Measurements from ENCODE around the gene DNMT3L.
"Not testable (repeated sequence)": the region's sequence is repeated elsewhere in the genome, so short reads cannot be mapped to it uniquely, and the experiment has no call there.

The DNMT3L gene

DNA sequence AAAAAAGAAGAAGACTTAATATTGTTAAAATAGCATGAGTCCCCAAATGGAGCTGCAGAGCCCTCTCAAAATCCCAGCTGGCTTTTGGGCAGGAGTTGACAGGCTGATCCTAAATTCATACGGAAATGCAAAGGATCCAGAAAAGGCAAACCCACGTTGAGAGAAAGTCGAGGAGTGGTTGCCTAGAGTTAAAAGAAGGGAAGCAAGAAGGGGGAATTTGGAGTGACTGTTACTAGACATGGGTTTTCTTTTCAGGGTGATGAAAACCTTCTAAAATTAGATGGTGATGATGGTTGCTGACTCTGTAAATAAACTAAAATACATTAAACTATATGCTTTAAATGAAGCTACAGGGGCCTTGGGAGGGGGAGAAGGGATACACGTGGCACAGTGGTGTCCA, 1.6 kb downstream of the DNMT3L start:
- H3K4me3 ChIP-seq (ENCODE audit: extremely low read depth, insufficient read depth, low read length, poor library complexity, severe bottlenecking): no peak overlapping the region
- no peak overlapping the region for H3K27ac ChIP-seq (ENCODE audit: low read depth, low read length, severe bottlenecking)
- no peaks in the 10 kb centered on the region for H3K36me3 ChIP-seq (ENCODE audit: control insufficient read depth, insufficient read depth, low read length)
- no peaks in the 10 kb centered on the region for H3K9me3 ChIP-seq (ENCODE audit: control insufficient read depth, low read length)
- 78% methylated on average over 3 to 4 of the region's 4 CpGs for WGBS, 2 experiments (ENCODE audit: insufficient coverage in 2 of 2)
- H3K4me1 ChIP-seq (ENCODE audit: control insufficient read depth, insufficient read depth, low read length, poor library complexity, severe bottlenecking): peaks cover 15% of the 10 kb centered on the region

DNA sequence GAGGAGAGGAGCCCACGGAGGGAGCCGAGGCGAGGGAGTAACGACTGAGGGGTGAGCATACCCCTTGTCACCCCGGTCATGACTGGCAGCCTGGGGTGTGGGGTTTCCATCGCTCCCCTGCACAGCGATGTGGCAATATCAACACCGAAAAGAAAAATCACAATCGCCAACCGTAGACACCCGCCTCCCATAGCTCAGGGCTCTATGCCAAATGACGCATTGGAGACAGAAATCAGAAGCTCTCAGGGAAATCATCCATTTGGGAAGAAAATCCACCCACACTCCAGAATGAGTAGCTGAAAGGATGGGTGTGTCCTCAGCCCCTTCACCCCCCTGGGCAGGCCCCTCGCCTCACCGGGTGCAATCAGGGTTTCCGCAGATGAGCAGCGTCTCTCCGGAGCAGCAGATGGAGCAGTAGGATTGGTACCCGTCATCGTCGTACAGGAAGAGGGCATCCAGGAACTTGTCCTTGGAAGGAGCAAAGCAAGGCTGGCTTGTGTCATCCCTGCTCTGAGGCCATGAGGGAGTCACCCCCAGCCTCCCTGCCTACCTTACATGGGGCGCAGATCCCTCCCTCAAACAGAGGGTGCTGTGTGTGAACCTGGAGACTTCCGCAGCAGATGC, 2.5 kb downstream of the DNMT3L start:
- Histone ChIP-seq H3K4me3 (ENCODE audit: extremely low read depth, insufficient read depth, low read length, poor library complexity, severe bottlenecking) (no peak overlapping the region), H3K9me3 (ENCODE audit: control insufficient read depth, low read length) (no peaks in the 10 kb centered on the region), H3K4me1 (ENCODE audit: control insufficient read depth, insufficient read depth, low read length, poor library complexity, severe bottlenecking) (peaks cover 20% of the 10 kb centered on the region), H3K27ac (ENCODE audit: low read depth, low read length, severe bottlenecking) (no peak overlapping the region), H3K36me3 (ENCODE audit: control insufficient read depth, insufficient read depth, low read length) (no peaks in the 10 kb centered on the region)
- WGBS, 2 experiments (ENCODE audit: insufficient coverage in 2 of 2): 90% methylated on average over 18 to 20 of the region's 22 CpGs

DNA sequence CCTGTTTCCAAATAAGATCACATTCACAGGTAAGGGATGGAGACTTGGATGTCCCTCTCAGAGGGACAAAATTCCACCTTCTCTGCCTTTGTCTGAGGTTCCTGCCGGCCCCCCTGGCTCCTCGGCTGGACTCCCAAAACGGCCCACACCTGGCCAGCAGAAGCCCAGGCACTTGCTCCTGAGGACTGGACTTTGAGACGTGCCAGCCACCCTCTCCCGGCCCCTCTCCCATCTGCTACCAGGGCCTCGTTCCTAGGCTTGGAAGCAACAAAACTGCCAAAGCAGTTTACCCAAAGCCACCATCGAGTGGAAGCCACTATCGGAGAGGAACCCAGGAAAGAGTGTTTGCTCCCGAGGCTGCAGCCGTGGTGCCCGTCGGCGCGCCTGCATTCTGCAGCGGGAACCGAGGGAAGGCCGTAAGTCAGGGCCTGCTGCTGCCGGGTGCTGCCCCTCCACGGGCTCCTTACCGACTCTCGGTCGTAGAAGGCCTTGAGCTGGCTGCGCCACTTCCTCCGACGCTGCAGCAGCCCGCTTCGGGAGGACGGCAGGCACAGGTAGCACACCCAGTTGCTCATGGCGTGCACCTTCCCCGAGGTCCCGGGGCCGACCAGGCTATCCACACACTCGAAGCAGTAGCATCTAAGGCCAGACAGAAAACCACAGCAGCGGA, 3.5 kb downstream of the DNMT3L start:
- WGBS, 2 experiments (ENCODE audit: insufficient coverage in 2 of 2): 95 to 96% methylated on average over 33 to 34 of the region's 34 CpGs
- H3K36me3 ChIP-seq (ENCODE audit: control insufficient read depth, insufficient read depth, low read length): no peaks in the 10 kb centered on the region
- H3K9me3 ChIP-seq (ENCODE audit: control insufficient read depth, low read length): no peaks in the 10 kb centered on the region
- H3K4me3 ChIP-seq (ENCODE audit: extremely low read depth, insufficient read depth, low read length, poor library complexity, severe bottlenecking): no peak overlapping the region
- H3K27ac ChIP-seq (ENCODE audit: low read depth, low read length, severe bottlenecking): no peak overlapping the region
- peaks cover 13% of the 10 kb centered on the region for H3K4me1 ChIP-seq (ENCODE audit: control insufficient read depth, insufficient read depth, low read length, poor library complexity, severe bottlenecking)

DNA sequence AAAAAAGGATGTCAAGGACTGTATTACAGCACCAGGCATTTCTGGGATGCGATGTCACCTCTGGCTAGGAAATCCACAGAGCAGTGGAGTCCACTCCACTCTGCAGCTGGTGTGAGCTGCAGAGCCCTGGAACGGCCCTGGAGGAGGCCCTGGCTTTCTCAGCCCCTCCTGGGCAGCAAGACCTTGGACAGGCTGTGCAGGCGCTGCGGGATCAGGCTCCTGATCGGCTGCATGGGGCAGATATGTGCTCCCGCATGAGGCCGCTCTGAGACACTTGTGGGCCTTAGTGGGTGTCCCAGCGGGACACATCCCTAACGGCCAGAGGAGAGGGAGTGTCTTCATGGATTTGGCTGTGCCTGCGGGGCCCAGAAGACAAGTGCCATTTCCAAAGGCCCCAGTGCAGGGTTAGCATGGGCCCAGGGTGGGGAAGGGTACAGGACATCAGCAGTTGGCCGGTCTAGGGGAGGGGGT, 6.2 kb downstream of the DNMT3L start:
- H3K4me3 ChIP-seq (ENCODE audit: extremely low read depth, insufficient read depth, low read length, poor library complexity, severe bottlenecking): no peak overlapping the region
- H3K9me3 ChIP-seq (ENCODE audit: control insufficient read depth, low read length): no peaks in the 10 kb centered on the region
- H3K27ac ChIP-seq (ENCODE audit: low read depth, low read length, severe bottlenecking): no peak overlapping the region
- H3K4me1 ChIP-seq (ENCODE audit: control insufficient read depth, insufficient read depth, low read length, poor library complexity, severe bottlenecking): peaks cover 12% of the 10 kb centered on the region
- no peaks in the 10 kb centered on the region for H3K36me3 ChIP-seq (ENCODE audit: control insufficient read depth, insufficient read depth, low read length)
- 92% methylated on average over 9 to 11 of the region's 11 CpGs for WGBS, 2 experiments (ENCODE audit: insufficient coverage in 2 of 2)

DNA sequence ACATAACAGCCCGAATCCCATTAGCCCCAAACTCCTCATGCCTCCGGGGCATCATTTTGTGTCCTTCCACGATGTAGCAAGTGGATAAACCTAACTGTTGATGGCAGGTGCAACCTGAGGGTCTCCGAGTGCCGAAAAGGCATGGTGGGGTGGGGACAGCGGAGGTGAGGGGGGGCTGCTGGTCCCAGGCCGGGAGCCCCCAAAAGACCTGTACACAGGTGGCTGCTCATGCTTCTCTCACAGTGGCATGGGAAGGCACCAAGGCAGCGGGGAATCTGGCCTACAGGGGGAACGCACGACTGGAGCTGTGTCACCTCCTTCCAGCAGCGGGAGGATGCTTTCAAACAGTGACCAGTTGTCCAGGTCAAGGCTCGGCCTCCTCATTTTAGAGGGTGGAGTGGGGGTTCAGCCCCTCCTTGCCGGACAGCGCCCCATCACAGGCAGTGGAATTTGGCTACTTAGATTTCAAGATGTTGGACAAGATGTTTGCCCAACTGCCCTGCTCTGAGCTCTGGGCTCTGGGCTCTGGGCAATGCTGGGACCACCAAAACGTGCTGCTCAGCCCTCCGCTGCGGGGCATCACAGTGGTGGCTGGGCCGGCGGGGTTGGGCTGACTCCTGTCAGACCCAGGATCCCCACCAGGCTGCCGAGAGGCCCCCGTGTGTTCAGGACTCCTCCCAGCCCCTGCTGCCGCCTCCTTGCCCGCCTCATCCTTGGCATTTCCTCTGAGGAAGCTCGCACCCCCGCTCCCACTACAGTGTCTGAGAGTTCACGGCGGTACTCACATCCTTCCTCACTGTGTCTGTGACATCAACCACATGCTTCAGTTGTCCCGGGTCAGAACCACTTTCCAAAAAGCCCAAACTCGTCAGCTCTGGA, 7.6 kb downstream of the DNMT3L start:
- Histone ChIP-seq H3K9me3 (ENCODE audit: control insufficient read depth, low read length) (no peaks in the 10 kb centered on the region), H3K27ac (ENCODE audit: low read depth, low read length, severe bottlenecking) (no peak overlapping the region), H3K4me3 (ENCODE audit: extremely low read depth, insufficient read depth, low read length, poor library complexity, severe bottlenecking) (no peak overlapping the region), H3K36me3 (ENCODE audit: control insufficient read depth, insufficient read depth, low read length) (no peaks in the 10 kb centered on the region), H3K4me1 (ENCODE audit: control insufficient read depth, insufficient read depth, low read length, poor library complexity, severe bottlenecking) (peaks cover 12% of the 10 kb centered on the region)
- 86 to 87% methylated on average over 26 to 29 of the region's 29 CpGs for WGBS, 2 experiments (ENCODE audit: insufficient coverage in 2 of 2)

DNA sequence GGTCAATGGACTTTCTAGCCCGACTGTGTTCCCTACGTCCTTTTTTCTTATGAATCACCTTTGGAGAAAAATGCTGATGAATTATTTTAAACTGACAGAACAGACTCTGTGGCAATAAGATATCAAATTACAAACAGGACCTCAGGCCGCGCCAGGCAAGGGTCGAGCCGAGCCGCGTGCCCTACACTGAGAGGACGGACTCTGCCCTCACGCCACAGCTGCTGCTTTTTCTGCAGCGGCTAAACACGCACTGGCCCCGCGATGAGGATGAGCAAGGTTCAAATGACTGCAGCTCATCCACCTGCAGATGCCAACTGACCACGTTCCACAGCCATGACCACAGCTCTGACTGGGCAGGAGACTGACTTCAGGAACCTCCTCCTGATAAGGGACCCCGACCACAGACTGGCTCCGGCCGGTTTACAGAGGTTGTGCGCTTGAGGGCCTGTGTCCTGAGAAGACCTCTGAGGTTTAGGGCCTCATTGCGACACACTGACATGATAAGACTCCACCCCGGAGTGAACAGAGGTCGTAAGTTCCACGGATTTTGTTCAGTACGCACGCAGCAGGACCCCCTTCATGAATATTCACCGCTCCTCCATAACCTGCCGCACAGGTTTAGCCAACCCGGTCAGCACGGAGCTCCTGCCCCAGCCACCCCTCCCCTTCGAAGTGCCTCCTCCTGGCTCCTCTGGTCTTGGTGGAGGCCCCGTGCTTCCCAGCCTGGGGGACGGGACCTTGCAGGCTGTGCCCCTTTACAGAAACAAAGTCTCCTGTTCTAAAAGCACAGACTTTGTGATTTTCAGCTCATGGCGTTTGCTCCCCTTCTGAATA, 12.3 kb downstream of the DNMT3L start:
- no CpG with 5 or more reads among the region's 33 CpGs for WGBS, 2 experiments (ENCODE audit: insufficient coverage in 2 of 2)
- H3K9me3 ChIP-seq (ENCODE audit: control insufficient read depth, low read length); H3K4me1 ChIP-seq (ENCODE audit: control insufficient read depth, insufficient read depth, low read length, poor library complexity, severe bottlenecking); H3K4me3 ChIP-seq (ENCODE audit: extremely low read depth, insufficient read depth, low read length, poor library complexity, severe bottlenecking); H3K36me3 ChIP-seq (ENCODE audit: control insufficient read depth, insufficient read depth, low read length); H3K27ac ChIP-seq (ENCODE audit: low read depth, low read length, severe bottlenecking): not testable (repeated sequence)

DNA sequence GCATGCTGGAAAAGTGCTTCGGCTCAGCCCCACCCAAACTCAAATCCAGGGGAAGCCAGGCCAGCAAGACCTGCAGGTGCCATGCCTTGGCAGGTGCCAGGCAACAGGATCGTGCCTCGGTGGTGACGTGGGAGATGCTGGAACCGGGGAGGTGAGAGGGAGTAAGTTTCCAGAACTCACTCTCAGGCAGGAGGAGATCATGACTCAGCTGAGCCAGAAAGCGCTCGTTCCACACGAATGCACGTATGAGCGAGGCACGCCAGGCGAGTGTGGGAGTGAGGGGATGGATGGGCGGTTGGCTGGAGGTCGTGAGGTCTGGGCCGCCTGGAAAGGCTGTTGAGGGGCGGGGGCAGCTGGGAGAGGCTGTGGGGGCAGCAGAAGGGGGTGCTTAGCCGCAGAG, 13.8 kb downstream of the DNMT3L start:
- not testable (repeated sequence) for H3K36me3 ChIP-seq (ENCODE audit: control insufficient read depth, insufficient read depth, low read length); H3K27ac ChIP-seq (ENCODE audit: low read depth, low read length, severe bottlenecking); H3K9me3 ChIP-seq (ENCODE audit: control insufficient read depth, low read length); H3K4me3 ChIP-seq (ENCODE audit: extremely low read depth, insufficient read depth, low read length, poor library complexity, severe bottlenecking); H3K4me1 ChIP-seq (ENCODE audit: control insufficient read depth, insufficient read depth, low read length, poor library complexity, severe bottlenecking)
- no CpG with 5 or more reads among the region's 17 CpGs for WGBS, 2 experiments (ENCODE audit: insufficient coverage in 2 of 2)

DNA sequence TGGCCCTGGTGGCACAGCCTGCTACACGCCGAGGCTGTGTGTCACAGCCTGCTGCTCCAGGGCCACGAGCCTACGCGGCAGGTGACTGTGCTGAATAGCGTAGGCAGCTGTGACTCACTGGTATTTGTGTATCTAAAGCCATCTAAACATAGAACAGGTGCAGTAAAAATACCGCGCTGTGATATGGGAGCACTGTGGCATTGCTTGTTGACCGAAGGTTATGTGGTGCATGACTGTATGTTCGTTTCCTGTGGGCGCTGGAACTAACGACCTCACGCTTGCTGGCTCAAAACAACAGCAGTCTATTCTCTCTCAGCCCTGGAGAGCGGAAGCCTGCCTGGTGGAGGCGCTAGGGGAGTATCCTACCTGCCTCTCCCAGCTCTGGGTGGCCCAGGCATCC, 17.7 kb downstream of the DNMT3L start:
- H3K36me3 ChIP-seq (ENCODE audit: control insufficient read depth, insufficient read depth, low read length); H3K9me3 ChIP-seq (ENCODE audit: control insufficient read depth, low read length); H3K4me3 ChIP-seq (ENCODE audit: extremely low read depth, insufficient read depth, low read length, poor library complexity, severe bottlenecking); H3K27ac ChIP-seq (ENCODE audit: low read depth, low read length, severe bottlenecking); H3K4me1 ChIP-seq (ENCODE audit: control insufficient read depth, insufficient read depth, low read length, poor library complexity, severe bottlenecking): not testable (repeated sequence)
- WGBS, 2 experiments (ENCODE audit: insufficient coverage in 2 of 2): no CpG with 5 or more reads among the region's 15 CpGs

DNA sequence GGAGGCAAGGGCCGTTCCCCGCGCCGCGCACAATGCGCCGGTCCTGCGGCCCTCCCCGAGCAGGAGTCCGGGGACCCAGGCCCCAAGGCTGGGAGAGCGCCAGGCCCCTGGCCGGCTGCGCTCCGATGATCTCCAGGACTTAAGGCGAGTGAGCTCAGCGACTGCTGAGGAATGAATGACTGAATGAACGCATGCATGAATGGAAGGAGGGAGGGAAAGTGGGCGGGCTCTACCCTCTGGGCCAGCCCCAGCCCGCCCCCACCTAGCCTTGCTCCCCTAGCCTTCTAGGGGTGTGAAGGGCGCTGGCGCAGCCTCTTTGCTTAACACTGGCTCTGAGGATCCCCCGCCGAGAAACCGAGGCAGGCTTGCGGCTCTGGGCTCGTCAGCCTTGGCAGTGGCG, 20.4 kb downstream of the DNMT3L start:
- H3K36me3 ChIP-seq (ENCODE audit: control insufficient read depth, insufficient read depth, low read length); H3K4me3 ChIP-seq (ENCODE audit: extremely low read depth, insufficient read depth, low read length, poor library complexity, severe bottlenecking); H3K27ac ChIP-seq (ENCODE audit: low read depth, low read length, severe bottlenecking); H3K9me3 ChIP-seq (ENCODE audit: control insufficient read depth, low read length); H3K4me1 ChIP-seq (ENCODE audit: control insufficient read depth, insufficient read depth, low read length, poor library complexity, severe bottlenecking): not testable (repeated sequence)
- no CpG with 5 or more reads among the region's 27 CpGs for WGBS, 2 experiments (ENCODE audit: insufficient coverage in 2 of 2)

DNA sequence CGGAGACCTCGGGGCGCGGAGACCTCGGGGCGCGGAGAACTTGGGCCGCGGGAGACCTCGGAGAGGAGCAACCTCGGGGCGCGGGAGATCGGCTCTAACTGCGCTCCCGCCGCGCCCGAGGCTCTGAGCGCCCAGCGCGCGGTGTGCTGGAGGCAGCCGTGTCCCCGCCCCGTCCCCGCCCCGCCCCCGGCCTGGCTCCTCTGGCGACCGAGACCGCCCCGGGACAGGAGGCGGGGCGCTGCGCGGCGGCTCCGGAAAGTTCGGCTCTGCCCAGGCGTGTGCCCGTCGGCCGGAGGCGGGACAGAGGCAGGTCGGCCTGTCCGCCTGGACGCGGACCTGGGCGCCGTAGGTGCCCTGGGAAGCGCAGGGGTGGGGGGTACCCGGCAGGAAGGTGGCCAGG, 20.9 kb downstream of the DNMT3L start, which contains the start of gene ICOSLG:
Gene ICOSLG (minus strand): TSS at position 102 of the 400 bp plus-strand sequence. CDS start 126 bp downstream, outside the sequence.
- not testable (repeated sequence) for H3K9me3 ChIP-seq (ENCODE audit: control insufficient read depth, low read length); H3K36me3 ChIP-seq (ENCODE audit: control insufficient read depth, insufficient read depth, low read length); H3K27ac ChIP-seq (ENCODE audit: low read depth, low read length, severe bottlenecking); H3K4me1 ChIP-seq (ENCODE audit: control insufficient read depth, insufficient read depth, low read length, poor library complexity, severe bottlenecking); H3K4me3 ChIP-seq (ENCODE audit: extremely low read depth, insufficient read depth, low read length, poor library complexity, severe bottlenecking)
- no CpG with 5 or more reads among the region's 53 CpGs for WGBS, 2 experiments (ENCODE audit: insufficient coverage in 2 of 2)
